ENCODE results near the gene NEUROG2. TPM values are rescaled to one million over a fixed set of nuclear protein-coding genes. Genes with fewer than 3 reads are reported as not detected.

NEUROG2 gene
- total and polyA plus RNA-seq, 2 of the 8 experiments (the other 6 are each of a cell fraction or from before 2014, with no cell fraction given) = 0.03 TPM; not detected in 1

GRCh38 chr4:112532267-112532666 is 16.3 kb upstream of the NEUROG2 start:
- Histone ChIP-seq H3K27me3 (replicated peaks in 1 of 4; ENCODE audit: control insufficient read depth in 3 of 4, extremely low read depth in 1 of 4, insufficient read depth in 3 of 4, low read length in 3 of 4) (no peaks in the 10 kb centered on the region), H3K23ac (ENCODE audit: insufficient read length) (no peak overlapping the region), H3K4me3 (ENCODE audit: extremely low read depth in 1 of 4, insufficient read depth in 2 of 4, low read depth in 3 of 4, low read length in 4 of 4) (no peak overlapping the region), H4K5ac (ENCODE audit: insufficient read length, low read depth, low read length) (no peak overlapping the region), H2AFZ (ENCODE audit: low read length) (no peak overlapping the region), H2BK5ac (ENCODE audit: low read depth, low read length) (no peak overlapping the region), H3K79me1 (ENCODE audit: low read depth, low read length) (no peaks in the 10 kb centered on the region), H2BK20ac (ENCODE audit: low read length) (no peak overlapping the region), H4K20me1 (replicated peaks in 1 of 2; ENCODE audit: control insufficient read depth in 1 of 2, insufficient read depth in 2 of 2, low read length in 2 of 2) (no peaks in the 10 kb centered on the region), H3K79me2 (ENCODE audit: control insufficient read depth in 1 of 2, insufficient read depth in 2 of 2, low read length in 2 of 2) (no peaks in the 10 kb centered on the region), H3K27ac (ENCODE audit: low read depth, low read length) (no peak overlapping the region), H3K4me1 (replicated peaks in 1 of 4; ENCODE audit: control insufficient read depth in 3 of 4, insufficient read depth in 4 of 4, low read length in 3 of 4) (no peaks in the 10 kb centered on the region), H2BK120ac (replicated peaks; ENCODE audit: low read depth, low read length) (no peak overlapping the region), H3K18ac (ENCODE audit: extremely low read depth, low read length) (no peak overlapping the region), H2AK5ac (ENCODE audit: low read depth, low read length) (no peak overlapping the region), H3K4ac (replicated peaks; ENCODE audit: insufficient read length, low read depth, low read length) (no peak overlapping the region), H4K8ac (ENCODE audit: extremely low read depth, insufficient read depth, low read length) (no peak overlapping the region), H3K9ac (replicated peaks in 1 of 4; ENCODE audit: extremely low read depth in 1 of 4, low read depth in 3 of 4, low read length in 3 of 4) (no peak overlapping the region), H2BK15ac (ENCODE audit: low read length) (no peak overlapping the region), H3K56ac (replicated peaks; ENCODE audit: insufficient read length, low read depth, low read length) (no peak overlapping the region), H3K14ac (ENCODE audit: insufficient read length) (no peak overlapping the region), H3K4me2 (ENCODE audit: insufficient read depth in 1 of 2, low read depth in 2 of 2, low read length in 2 of 2) (no peak overlapping the region), H3K9me3 (ENCODE audit: insufficient read depth in 2 of 2, low read depth in 1 of 2, low read length in 1 of 2) (no peaks in the 10 kb centered on the region), H4K91ac (replicated peaks; ENCODE audit: insufficient read length, low read length) (no peak overlapping the region), H2BK12ac (ENCODE audit: low read depth, low read length) (no peak overlapping the region), H3K23me2 (ENCODE audit: low read depth, low read length) (no peaks in the 10 kb centered on the region), H3K36me3 (ENCODE audit: control insufficient read depth in 2 of 4, insufficient read depth in 4 of 4, low read length in 3 of 4) (no peaks in the 10 kb centered on the region)
- CTCF ChIA-PET (ENCODE audit: partially characterized antibody) = interaction anchor here (0.7 to 6.6 kb wide), 5 partner anchors 9 to 204 kb away, joined by 3 to 43 read pairs (median 6); no protein-coding TSS in a partner anchor
- no peak for DNase-seq (ENCODE audit: low read depth in 1 of 2, low spot score in 2 of 2)
- POLR2A ChIA-PET (ENCODE audit: partially characterized antibody) = interaction anchor here (0.6 kb wide), 1 partner anchor 21 kb away, joined by 3 read pairs; no protein-coding TSS in a partner anchor
- WGBS, 2 experiments (ENCODE audit: extremely low coverage in 1 of 2, insufficient coverage in 1 of 2, insufficient read length in 1 of 2, insufficient replicate concordance in 2 of 2, low coverage in 1 of 2, low lambda C conversion rate in 2 of 2, missing lambda C conversion rate in 1 of 2) = 87% methylated on average over 3 of the region's 3 CpGs; no CpG with 5 or more reads in 1 of the 2 experiments
- no peak for FAIRE-seq
- TF ChIP-seq POLR2AphosphoS5 (IDR thresholded peaks at IDR 0.05; ENCODE audit: low read depth, low read length) (no peak), EGR1 (IDR thresholded peaks at IDR 0.05; ENCODE audit: borderline replicate concordance, low read depth, low read length) (no peak), SIX5 (IDR thresholded peaks at IDR 0.05; ENCODE audit: low read depth, low read length) (no peak), HDAC2 (IDR thresholded peaks at IDR 0.05; ENCODE audit: borderline replicate concordance in 1 of 2, low read depth in 2 of 2, low read length in 2 of 2) (no peak), TBP (IDR thresholded peaks at IDR 0.05; ENCODE audit: low read depth, low read length) (no peak), TAF7 (optimal IDR thresholded peaks at IDR 0.05; ENCODE audit: borderline replicate concordance, low read depth, low read length) (no peak), EZH2 (IDR thresholded peaks at IDR 0.05; ENCODE audit: low read depth, low read length, severe bottlenecking) (no peak), JUND (IDR thresholded peaks at IDR 0.05; ENCODE audit: low read length) (no peak), RNF2 (IDR thresholded peaks at IDR 0.05; ENCODE audit: borderline replicate concordance, low read depth, low read length, missing control alignments, poor library complexity, severe bottlenecking) (no peak), YY1 (IDR thresholded peaks at IDR 0.05; ENCODE audit: low read depth, low read length) (no peak), POLR2A (IDR thresholded peaks at IDR 0.05; ENCODE audit: control extremely low read depth in 1 of 2, low read depth in 2 of 2, low read length in 2 of 2) (no peak), SP4 (IDR thresholded peaks at IDR 0.05; ENCODE audit: low read length) (no peak), SAP30 (IDR thresholded peaks at IDR 0.05; ENCODE audit: insufficient read depth, insufficient replicate concordance, low read length) (no peak)

Measured in H1 (cell line).